NCI-H82 (cell line): ENCODE results near the gene ROS1.

Experiments used
- DNase-seq: peaks from one replicate; lab custom pipeline; 2025; lab: John Stamatoyannopoulos, UW

ROS1 gene

DNA sequence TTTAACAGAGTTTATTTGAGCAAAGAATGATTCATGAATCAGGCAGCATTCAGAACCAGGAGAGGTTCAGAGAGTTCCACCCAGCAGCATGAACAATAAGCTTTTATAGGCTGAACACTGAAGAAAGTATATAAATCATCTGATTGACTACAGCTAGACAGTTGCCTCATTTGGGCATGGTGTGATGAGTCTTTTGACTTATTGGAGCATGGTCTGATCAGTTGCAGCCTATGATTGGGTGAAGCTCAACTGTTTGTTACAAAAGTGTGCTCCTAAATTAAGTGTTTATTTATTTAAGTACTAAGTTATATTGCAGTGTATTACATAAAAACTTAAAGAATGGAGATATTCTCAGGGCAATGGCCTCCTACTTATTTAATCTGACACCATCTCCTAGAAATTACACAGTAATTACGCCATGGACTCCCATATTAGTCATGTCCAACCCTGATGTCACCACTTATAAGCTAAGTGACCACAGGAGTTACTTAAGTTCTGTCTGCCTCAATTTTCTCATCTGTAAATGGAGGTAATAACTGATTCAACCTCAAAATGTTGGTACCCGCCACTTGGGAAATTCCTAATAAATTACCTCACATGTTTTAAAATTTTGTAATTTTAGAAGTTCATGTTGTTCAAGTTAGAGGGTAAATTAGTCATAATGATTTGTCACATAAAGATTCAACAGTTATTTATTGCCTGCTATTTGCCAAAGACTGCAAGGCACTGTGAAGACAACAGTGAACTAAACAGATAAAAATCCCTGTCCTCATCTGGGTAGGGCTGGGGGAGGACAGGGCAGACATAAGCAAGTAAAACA is 15.2 kb upstream of the ROS1 start:
- DNase-seq: no peak

DNA sequence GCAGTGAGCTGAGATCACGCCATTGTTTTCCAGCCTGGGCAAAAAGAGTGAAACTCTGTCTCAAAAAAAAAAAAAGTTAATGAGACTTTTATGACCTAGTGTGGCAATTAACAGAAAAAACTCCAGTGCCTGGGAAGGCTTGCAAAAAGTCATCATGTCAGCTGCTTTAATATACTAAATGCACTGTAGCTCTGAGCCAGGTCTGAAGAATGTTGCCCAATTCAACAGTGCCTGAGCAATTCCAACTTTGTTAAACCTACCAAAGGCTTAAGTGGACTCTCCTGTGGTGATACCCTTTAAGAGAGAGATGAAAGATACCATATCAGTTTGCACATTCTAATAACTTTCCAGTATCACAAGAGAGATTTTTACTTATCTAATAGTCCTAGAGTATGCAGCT is 6.5 kb upstream of the ROS1 start:
- no peak for DNase-seq

DNA sequence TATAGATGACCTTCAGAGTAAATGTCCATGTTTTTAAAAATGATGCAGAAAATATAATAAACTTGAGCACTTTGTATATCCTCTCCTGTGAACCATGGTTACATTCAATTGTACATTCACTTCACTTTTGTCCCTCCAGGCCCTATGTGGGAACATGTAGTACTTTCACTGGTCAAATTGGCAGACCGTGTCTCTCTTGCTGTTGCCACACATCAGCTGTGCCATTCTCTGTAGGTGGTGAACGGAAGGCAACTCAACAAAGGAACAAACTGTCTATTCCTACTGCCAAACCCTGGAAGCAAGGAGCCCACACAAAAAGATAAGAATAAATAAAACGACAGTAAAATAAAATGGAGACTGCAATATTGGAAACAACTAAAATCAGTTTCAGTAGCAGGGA is 2.0 kb downstream of the ROS1 start:
- no peak for DNase-seq

DNA sequence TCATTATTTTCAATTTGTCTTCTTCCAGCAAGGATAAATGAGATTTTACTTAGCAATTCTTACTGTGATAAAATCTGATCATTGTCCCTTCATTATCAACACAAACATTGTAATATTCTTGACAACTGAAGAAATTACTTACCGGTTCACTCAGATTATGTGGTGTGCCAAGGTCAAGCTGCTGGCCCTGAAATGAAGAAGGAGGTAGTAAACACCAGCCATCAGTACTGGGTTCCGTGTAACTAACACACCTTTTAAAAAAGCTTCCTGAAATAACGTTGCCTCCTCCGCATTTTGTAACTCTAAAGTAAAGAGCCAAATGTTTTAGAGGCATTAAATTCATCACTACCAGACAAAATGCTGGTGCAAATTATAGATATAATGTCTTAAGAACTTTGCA is 7.4 kb downstream of the ROS1 start:
- DNase-seq: no peak

DNA sequence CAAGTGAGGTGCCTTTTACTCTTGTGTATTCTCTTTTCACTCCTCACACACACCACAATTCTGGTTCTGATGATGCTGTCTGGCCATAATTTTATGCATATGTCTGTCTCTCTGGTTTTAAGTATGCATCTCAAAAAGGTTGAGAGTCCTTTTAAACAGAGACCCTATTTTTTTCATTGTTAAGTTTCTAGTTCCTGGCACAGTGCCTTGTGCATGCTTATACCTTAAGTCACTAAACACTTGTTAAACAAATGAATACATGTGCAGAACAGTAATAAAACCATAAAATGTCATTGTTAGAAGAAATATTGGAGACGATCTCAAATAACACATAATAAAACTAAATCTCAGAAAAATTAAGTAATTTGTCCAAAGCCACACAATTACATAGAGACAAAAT is 7.9 kb downstream of the ROS1 start:
- no peak for DNase-seq

DNA sequence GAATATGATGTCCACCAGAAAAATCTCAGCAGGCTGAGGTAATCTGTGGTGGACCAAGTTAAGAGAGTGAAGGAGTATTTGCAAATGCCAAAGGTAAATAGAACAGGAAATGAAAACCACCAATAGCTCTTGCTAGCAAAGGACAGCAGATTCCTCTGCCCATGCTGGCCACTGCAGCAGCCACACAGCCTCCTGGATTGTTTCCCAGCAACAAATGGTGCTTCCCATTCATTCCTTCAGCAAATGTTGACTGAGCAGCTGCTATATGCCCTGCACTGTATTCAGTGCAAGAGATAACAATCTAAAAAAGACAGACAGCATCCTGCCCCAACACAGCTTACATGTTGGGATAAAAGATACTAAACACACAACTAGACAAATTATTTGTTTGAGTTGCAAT is 11.0 kb downstream of the ROS1 start:
- no peak for DNase-seq

DNA sequence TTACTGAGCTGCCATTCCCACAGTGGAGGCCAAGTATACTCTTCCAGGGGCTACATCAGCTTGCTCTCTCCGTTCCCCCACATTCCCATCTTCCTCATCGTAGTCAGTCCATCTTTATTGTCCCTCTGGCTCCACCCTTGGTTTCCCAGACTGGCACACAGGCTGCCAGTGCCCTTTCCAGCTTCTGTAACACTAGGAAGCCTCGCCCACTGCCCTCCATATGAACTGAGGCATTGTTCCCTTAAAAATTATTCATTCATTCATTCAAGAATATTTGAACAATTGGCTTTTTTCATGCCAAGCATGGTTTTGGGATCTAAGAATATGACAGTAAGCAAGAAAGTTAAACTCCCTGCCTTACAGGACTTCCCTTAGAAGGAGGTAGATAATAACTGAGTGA is 14.3 kb downstream of the ROS1 start:
- no peak for DNase-seq

DNA sequence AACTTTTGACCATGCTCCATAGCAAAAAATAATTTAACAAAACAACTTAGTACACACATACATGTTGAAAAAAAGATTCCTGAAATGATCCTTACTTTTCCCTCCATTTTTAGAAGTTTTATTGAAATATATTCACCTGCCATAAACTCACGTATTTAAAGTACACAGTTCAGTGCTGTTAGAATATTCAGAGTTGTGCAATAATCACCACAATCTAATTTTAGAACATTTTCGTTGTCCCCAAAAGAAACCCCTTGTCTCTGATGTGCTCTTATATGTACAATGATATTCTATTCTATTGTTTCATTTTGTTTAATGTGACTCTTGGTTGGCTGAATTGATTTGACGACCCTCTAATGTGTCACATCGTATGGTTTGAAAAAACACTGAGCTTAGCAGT is 15.9 kb downstream of the ROS1 start:
- no peak for DNase-seq

DNA sequence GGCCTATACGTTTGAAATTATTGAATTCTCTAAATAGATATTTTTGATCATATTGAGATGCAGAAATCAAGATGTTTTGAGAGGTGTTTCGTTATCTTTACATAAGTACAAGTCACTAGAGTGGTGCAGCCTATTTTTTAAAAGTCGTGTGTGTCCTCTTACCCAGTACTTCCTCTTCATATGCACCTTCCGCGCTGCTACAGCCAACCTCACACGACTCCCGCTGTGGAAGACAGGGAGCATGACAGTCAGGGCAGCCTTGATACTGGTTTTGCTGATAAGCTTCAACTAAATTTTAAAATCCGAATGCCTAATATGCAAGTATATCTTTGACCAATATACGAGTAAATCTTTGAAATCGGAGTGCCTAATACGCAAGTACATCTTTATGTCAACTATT is 16.3 kb downstream of the ROS1 start:
- DNase-seq: no peak

DNA sequence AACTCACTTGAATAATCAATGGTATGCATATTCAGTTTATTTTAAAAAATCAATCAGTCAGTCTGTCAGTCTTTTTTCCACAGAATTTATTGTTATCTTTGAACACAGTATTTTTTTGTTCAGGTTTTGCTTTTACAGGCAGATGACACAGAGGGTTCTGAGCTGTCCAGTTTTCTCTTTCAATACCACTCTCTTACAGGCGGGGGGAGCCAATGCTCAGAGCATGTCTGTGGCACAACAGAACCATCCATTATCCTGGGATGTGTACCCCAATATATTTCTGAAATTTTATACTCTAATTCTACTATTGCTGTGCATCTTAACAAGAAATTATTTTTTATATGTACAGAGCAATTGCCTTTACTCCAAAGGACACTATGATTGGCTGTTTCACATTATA is 21.2 kb downstream of the ROS1 start:
- DNase-seq: no peak

DNA sequence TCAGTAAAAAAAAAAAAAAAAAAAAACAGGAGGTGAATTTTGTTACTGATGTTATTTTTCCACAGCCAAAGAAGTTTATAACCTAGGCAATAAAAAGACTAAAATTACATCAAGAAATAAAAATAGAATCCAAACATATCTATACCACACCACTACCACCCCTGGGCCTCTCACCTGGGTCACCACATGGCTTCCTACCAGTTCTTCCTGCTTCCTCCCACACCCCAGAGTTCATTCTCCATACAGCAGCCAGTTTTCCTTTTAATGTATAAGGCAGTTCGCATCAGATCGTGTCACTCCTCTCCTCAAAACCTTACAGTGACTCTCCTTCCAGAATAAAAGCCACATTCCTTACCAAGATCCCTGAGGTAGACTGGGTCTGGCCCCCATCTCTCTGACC is 23.9 kb downstream of the ROS1 start:
- no peak for DNase-seq

DNA sequence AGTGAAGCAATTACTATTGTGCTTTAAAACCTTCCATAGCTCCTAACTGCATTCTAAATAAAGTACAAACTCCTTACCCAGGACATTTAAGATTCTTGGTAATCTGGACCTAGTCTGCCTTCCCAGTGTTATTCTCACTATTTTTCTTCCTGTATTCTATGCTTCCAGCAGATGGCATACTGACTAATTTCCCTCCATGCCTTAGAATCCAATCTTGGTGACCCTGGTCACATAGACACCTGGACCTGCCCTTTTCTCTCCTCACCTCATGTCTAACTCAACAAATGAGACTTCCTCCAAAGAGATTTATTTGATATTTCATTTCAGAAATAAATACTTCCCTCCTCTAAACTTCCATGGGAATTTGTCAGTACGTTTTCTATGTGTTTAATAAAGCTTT is 25.8 kb downstream of the ROS1 start:
- peak; percentile 4 for DNase-seq

DNA sequence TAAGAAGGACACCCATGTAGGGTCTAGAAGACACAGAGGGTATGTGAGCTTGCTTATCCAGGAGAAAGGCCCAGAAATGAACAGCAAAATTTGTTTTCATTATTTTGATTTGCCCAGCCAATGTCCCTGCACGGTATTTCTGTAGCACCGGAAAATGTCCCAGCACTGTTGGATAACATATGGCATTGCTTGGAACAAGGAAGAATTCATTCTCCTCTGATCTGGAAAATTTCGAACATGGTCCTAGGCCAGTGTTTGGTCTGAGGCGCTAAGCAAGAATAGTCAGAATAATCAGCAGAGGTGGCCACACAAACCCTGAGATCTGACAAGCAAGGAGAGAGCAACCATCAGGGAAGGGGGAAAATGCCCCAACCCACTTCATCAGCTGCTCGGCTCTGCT is 26.6 kb downstream of the ROS1 start:
- DNase-seq: no peak

DNA sequence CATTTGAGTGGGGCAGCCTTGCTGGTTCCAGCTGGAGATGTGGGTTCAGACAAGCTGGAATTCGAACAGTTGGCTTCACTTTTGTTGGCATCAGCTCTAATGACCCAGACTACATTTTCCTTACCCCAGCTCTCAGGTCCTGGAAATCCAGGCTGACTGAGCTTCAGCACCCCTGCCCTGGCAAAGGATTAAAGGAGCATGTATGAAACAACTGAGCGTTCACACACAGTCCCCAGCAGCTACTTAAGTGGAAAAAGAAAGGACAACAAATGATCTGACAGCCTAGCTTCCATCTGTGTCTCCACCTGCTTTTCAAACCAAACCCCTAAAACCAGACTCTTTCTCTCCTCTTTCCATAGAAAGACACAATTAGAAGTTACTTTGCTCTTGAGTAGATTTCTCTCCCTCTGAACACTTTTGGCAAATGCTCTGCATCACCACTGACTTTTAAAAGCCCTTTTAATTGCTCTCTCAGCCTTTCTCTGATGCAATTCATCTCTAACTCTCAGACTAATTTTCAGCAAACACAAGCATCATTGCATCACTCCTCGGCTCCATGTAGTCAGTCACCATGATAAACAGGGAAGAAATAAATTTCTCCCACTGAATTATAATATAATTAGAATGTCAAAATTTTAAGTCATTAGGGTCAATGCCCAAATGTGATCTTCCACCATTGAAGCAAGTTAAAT is 28.1 kb downstream of the ROS1 start:
- DNase-seq: no peak

DNA sequence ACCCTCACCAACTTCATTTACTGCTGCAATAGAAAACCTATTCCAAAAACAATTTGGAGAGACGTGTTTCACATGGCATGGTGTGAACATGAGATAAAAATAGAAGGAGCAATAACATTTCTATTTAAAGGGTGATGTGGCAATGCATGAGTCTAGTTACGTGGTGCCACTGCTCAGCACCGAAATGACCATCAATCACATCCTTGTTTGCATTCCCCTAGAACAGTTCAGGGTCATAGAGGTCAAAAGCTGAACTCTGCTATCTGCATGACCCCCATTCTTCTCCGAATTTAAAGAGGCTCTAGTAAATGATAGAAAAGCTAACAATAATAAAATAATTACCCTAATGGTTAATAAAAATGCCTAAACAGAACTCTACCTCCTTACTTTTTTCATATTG is 29.5 kb downstream of the ROS1 start:
- DNase-seq: no peak

DNA sequence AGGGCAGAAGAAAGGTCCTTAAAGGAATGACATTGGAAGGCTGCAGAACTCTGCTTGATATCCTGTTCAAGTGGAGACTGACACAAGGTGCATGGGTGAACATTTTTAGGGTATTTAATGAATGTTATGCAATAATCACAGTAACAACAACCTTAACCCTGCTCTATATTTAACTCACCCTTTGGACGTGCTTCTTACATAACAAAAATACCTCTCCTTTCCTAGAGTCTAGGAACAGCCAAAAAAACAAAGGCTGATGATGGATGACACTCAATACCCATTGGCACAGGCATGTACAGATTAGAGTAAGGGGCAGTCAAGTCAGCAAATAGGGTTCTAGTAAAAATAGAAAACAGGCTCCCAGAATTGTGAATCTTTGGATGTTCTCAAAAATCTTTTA is 30.6 kb downstream of the ROS1 start:
- DNase-seq: no peak

DNA sequence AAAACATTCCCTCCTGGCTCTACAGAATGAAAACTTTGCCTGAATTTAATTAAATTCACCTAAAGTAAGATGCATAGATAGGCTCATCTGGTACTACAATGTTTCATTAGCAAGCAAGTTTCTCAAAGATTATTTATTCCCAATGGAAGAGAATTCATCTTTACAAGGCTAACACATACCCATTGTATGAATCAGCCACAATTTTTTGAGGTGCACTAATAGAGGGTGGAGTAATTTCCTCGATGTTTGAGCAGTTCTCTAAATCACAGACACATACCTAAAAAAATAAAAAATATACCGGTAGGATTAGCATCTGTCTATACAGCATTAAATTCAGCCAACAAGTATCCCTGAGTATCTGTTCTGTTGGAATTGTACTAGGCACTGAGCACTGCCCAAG is 32.7 kb downstream of the ROS1 start:
- DNase-seq: no peak

DNA sequence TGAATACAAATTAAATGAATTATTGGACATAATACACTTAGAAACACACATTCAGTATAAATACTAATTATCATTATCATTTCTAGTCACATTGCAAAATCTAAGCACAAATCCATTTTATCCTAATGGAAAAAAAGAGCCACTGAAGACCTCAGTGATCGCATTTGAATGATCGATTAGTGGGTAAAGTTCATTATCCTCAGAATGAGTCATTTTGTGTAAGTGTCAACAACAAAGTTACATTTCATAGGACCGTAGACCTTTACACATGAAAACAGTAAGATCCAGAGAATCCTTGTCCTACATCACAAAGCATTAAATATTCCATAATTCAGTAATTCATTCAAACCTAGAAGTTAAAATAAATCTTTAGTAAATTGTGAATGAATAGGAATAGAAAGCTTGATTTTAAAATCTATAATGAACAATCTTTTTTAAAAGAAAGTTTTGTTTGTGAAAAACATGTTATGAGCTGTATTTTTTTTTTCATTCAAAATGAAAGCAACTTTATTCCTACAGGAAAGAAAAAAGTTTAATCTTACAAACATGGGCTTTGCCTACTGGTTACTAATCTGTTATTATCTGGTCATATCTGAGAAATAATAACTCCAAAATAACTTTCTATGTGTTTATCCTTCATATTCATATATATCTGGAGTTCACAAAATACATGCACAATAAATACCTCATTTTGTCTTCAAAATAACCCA is 33.7 kb downstream of the ROS1 start:
- no peak for DNase-seq

DNA sequence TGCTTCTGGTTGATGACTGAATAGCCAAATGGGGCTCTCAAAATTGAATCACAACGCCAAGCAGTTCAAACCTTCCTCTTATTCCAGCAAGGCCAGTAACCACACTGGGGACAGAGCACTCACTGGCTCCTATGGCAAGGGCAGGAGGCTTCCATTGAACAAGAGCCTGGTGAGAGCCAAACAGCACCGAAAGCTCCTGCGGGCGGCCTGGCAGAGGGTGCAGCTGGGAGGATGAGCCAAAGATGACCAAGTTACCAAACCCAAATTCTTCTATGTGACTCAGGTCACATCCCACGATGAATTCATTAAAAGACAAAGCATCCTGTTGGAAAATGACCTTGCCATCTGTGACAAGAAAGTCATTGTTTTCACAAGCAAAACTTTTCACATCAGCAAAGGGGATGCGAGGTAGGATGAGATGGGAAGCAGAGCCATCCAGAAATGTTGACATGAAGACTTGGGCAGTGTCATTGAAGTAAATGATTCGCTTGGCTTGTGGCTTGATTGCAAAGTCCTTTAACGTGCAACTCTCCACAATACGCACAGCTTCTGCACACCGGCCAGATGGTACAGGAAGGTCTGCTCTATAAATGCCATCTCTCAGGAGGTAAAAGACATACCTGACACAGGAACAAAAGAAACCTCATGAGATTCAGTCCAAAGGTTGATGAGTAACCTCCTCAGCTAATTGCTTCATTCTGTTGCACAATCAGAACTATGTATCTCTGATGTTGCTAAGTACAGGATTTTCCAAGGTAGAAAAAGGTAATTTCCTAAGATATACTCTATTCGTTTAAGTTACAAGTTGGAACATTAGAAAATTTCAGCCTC is 36.3 kb downstream of the ROS1 start:
- no peak for DNase-seq

DNA sequence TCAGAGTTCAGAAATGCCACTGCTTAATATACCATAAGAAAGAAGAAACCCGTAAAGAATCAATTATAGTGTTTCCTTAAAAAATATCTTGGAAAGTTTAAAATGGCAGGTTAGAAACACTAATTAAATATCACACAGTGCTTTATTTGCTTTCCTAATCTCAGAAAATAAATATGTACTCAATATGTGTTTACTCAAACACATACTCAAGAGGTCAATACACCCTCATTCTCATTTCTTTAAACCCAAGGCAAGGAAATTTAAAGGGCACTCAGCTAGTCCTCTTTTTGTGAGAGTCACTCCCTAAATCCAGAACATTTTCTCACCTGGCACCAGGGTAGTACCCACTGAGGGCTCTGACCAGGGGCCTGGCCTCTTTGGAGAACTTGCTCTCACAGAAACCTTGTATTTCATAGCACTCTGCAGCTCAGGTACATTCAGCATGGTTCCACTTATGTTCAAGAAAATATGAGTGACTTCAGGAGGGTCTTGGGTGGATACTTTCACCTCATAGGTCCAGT is 38.2 kb downstream of the ROS1 start:
- DNase-seq: no peak

DNA sequence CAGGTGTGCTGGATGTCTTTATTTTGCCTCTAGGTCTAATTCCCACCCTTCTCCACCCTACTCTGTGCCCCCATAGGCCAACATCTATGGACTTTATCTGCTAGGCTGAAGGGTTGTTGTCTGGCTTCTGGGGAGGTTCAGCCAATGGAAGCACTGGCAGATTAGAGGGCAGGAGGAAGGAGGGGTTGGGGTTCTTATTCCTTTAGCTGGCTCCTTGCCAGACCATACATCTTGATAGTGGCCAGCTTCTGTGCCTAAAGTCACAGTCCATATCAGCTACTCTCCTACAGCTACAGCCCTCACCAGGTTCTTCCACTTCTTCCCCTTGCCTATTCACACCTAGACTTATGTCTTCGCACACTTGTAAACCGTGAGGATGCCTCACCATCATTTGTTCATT is 41.1 kb downstream of the ROS1 start:
- peak; percentile 82 for DNase-seq

DNA sequence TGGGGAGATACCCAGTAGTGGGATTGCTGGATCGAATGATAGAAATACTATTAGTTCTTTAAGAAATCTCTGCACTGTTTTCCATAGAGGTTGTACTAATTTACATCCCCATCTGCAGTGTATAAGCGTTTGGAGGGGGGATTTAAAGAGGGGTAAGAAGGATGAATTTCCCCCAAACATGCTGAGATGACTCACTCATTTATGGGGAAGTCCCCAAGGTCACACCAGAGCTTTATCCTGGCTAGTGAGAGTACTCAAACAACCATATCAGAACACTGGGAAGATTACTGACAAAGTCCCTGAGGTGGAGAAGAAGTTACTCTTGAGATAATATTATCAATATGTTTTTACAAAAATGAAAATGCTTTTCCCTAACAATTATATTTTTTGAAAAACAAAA is 44.0 kb downstream of the ROS1 start:
- no peak for DNase-seq
